Cardiac muscle cell (in vitro differentiated cells and primary cell): ENCODE results near the gene RPS4Y1. TPM values are rescaled to one million over a fixed set of nuclear protein-coding genes. Genes with fewer than 3 reads are reported as not detected.
A peak's percentile ranks its signal among the peaks of the same experiment; 100 is the strongest.

Experiments
- DNase-seq, 2 donors: peaks; one replicate each; pipeline versions ENCODE4 v3.0.0 to v3.0.0-alpha.2; 2010 to 2017; ENCODE audit warnings: low read depth in 1 of 2, low spot score in 1 of 2
- H3K27ac ChIP-seq: fragments of 200-600 bp; sonication (generic); 2 replicates; pipeline ENCODE4 v1.5.1; 2016
- H3K27me3 ChIP-seq: fragments of 200-600 bp; sonication (generic); 2 replicates; pipeline ENCODE4 v1.6.0; 2016; ENCODE audit warnings: control low read depth
- H3K36me3 ChIP-seq: fragments of 200-600 bp; sonication (generic); 2 replicates; pipeline ENCODE4 v1.5.1; 2016; ENCODE audit warnings: control low read depth
- H3K4me1 ChIP-seq: fragments of 200-600 bp; sonication (generic); 2 replicates; pipeline ENCODE4 v1.8.1; 2017; ENCODE audit warnings: low read depth, mild to moderate bottlenecking, mixed run types
- H3K4me3 ChIP-seq: fragments of 200-600 bp; sonication (generic); 2 replicates; pipeline ENCODE4 v1.5.1; 2016; ENCODE audit warnings: mild to moderate bottlenecking
- H3K9me3 ChIP-seq: fragments of 200-600 bp; sonication (generic); 2 replicates; pipeline ENCODE4 v1.5.1; 2017; ENCODE audit warnings: low read depth, mild to moderate bottlenecking, control low read depth
- CTCF ChIP-seq: IDR thresholded peaks from 2 replicates; pipeline ENCODE4 v1.5.1; 2012; ENCODE audit warnings: low read depth, mild to moderate bottlenecking, low read length
- polyA plus RNA-seq: library from polyadenylated mRNA; unstranded; fragments of >200 nt; fragmentation: Nextera tagmentation; extraction: Ambion mirVana; gene quantifications from 2 replicates; pipeline ENCODE4 v1.2.1, GENCODE V29; 2016
- total RNA-seq: library from RNA; depleted of rRNA; stranded (reverse); fragments of >200 nt; gene quantifications from 2 replicates; pipeline ENCODE4 v1.2.3, GENCODE V29; 2016

The RPS4Y1 gene
- total and polyA plus RNA-seq, 2 experiments from 2014 or later = not detected

DNA sequence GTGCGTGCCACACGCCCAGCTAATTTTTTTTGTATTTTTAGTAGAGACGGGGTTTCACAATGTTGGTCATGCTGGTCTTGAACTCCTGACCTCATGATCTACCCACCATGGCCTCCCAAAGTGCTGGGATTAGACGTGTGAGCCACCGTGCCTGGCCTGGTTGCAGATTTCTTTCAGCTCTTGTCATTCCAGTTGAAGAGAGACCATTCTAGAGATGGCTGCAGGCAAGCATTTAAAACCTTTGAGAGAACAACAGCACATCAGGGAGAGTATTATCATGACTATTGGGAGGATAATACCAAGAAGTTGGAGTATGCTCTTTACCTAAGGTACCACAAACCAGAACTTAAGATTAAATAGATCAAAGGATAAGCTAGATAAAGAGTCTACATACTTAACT is 12.9 kb upstream of the RPS4Y1 start:
- no peaks in the 10 kb centered on the region for H3K9me3 ChIP-seq
- H3K27me3 ChIP-seq = no peaks in the 10 kb centered on the region
- H3K4me1 ChIP-seq = no peaks in the 10 kb centered on the region
- no peak overlapping the region for H3K27ac ChIP-seq
- no peaks in the 10 kb centered on the region for H3K36me3 ChIP-seq
- DNase-seq = no peak
- no peak for TF ChIP-seq CTCF
- no peak overlapping the region for H3K4me3 ChIP-seq

DNA sequence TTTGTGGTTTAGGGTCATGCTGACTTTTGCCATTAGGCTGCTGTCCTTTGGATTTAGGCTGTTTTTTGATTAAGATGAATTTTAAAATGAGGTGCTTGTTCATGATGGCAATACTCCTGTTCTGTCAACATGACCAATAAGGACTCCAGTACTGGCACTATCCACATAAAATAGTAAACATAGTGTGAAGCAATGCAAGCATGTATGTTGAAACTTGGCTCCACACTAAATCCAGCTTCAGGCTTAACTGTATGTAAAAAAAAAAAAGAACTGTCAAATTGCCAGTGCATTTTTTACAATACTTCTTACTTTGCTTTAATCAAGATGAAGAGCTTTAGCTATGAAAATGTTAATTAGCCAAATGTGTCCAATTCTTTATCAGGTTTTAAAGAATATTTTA is 6.2 kb upstream of the RPS4Y1 start:
- Histone ChIP-seq H3K36me3 (no peaks in the 10 kb centered on the region), H3K9me3 (no peaks in the 10 kb centered on the region), H3K4me3 (no peak overlapping the region), H3K27ac (no peak overlapping the region), H3K4me1 (no peaks in the 10 kb centered on the region), H3K27me3 (no peaks in the 10 kb centered on the region)
- DNase-seq = peak in 1 of 2 donors; percentile 59
- TF ChIP-seq CTCF = no peak

GRCh38 chrY:2837078-2837477 is 4.3 kb upstream of the RPS4Y1 start:
- Histone ChIP-seq H3K27me3 (no peaks in the 10 kb centered on the region), H3K27ac (no peak overlapping the region), H3K36me3 (no peaks in the 10 kb centered on the region), H3K9me3 (no peaks in the 10 kb centered on the region), H3K4me1 (no peaks in the 10 kb centered on the region), H3K4me3 (no peak overlapping the region)
- no peak for DNase-seq
- TF ChIP-seq CTCF = no peak

DNA sequence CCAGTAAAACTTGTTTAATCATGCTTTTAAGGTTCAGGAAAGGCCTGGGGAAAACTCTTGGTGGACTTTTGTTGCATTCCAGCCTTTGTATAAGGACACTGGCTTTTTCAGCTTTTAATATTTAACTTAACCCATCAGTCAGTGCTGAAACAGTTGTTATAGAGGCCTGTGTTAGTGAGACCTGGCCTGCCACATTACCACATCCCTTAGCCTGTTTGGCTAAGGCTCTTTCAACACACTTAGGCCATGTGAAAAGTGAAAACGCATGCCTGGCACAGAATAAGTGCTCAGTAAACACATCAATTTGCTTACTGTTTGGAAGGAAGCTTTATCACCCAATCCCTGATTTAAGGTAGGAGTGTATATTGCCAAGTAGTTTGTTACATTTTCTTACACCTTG is 3.5 kb upstream of the RPS4Y1 start:
- H3K9me3 ChIP-seq = no peaks in the 10 kb centered on the region
- no peaks in the 10 kb centered on the region for H3K36me3 ChIP-seq
- no peak for TF ChIP-seq CTCF
- H3K27me3 ChIP-seq = no peaks in the 10 kb centered on the region
- H3K27ac ChIP-seq = no peak overlapping the region
- no peaks in the 10 kb centered on the region for H3K4me1 ChIP-seq
- H3K4me3 ChIP-seq = no peak overlapping the region
- no peak for DNase-seq

DNA sequence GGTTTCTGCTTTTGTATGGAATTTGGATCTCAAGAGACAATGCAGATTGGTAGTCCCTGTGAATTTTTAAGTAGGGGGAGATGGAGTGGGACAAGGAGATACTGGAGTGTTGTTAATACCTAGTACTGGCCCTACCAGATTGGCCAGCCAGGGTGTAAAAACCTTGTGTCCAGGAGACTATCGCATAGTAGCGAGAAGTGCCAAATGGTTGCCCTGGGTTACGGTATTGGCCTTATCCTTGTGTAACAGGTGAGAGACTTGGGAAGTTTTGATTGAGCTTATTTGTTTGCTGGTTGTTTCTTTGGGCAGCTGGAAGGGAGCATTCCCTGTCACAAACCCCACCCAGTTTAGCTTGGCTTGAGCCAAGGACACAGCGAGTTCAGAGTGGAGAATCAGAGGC is 5.4 kb downstream of the RPS4Y1 start:
- DNase-seq = no peak
- no peaks in the 10 kb centered on the region for H3K4me1 ChIP-seq
- no peak overlapping the region for H3K27ac ChIP-seq
- H3K4me3 ChIP-seq = no peak overlapping the region
- H3K9me3 ChIP-seq = no peaks in the 10 kb centered on the region
- no peaks in the 10 kb centered on the region for H3K27me3 ChIP-seq
- H3K36me3 ChIP-seq = no peaks in the 10 kb centered on the region
- no peak for TF ChIP-seq CTCF

DNA sequence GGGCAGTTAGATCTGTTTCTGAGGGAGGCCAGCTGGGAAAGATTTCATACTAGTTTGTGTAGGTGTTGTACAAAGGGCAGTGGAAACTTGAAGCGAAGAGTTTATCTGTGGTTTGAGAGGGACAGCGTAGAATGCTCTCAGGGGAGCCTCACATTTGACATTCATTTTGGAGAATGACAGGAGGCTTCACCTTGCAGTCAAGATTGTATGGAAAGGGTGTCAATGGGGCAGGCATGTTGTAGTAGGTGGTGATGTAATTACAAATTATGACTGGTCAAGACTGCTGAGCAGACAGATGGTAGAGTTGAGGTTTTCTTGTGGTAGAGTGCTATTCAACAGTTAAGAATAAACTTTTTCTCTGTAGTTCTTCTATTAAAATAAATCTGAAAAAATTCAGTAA is 7.0 kb downstream of the RPS4Y1 start:
- H3K27ac ChIP-seq = no peak overlapping the region
- H3K36me3 ChIP-seq = no peaks in the 10 kb centered on the region
- no peaks in the 10 kb centered on the region for H3K9me3 ChIP-seq
- H3K4me1 ChIP-seq = no peaks in the 10 kb centered on the region
- no peak for DNase-seq
- H3K4me3 ChIP-seq = no peak overlapping the region
- no peak for TF ChIP-seq CTCF
- no peaks in the 10 kb centered on the region for H3K27me3 ChIP-seq
